CD4-positive, alpha-beta T cell (primary cell): Measurements from ENCODE around the gene CAPZB. TPM values are rescaled to one million over a fixed set of nuclear protein-coding genes. Genes with fewer than 3 reads are reported as not detected.
A peak's percentile ranks its signal among the peaks of the same experiment; 100 is the strongest.

Experiments used
- ATAC-seq: fragments of 200-7000 bp; cut with Tn5 transposase; one replicate; pipeline ENCODE4 v1.10.0; 2022; ENCODE audit warnings: mild to moderate bottlenecking; ENCODE audit not compliant: poor library complexity
- CTCF ChIA-PET: fragments of 350-600 bp; sonication (Branson Sonifier 250); formaldehyde crosslinking; loops from one replicate; lab custom pipeline; 2021; ENCODE audit warnings: antibody characterized with exemption, inconsistent platforms; lab: Charles Lee
- POLR2A ChIA-PET: fragments of 350-600 bp; sonication (Branson Sonifier 250); formaldehyde crosslinking; loops from one replicate; lab custom pipeline; 2021; ENCODE audit warnings: antibody characterized with exemption, inconsistent platforms; lab: Charles Lee
- DNase-seq, 14 experiments: peaks; one replicate each; pipeline ENCODE4 v3.0.0-alpha.2; 2013 to 2020; ENCODE audit warnings: mixed read lengths in 2 of 14
- H3K27ac ChIP-seq, 2 donors: one replicate each; pipeline versions ENCODE4 v1.5.1 to v1.7.0; 2013; ENCODE audit warnings: low read length in 2 of 2, low read depth in 1 of 2, mild to moderate bottlenecking in 1 of 2
- H3K27me3 ChIP-seq, 2 experiments: 1 replicate in 1 of 2; 2 replicates in 1 of 2; pipeline versions ENCODE4 v1.6.1 to v1.7.0; 2013; ENCODE audit warnings: low read length in 2 of 2, control low read depth in 1 of 2, mild to moderate bottlenecking in 1 of 2, moderate library complexity in 1 of 2; ENCODE audit not compliant: insufficient read depth in 2 of 2, control insufficient read depth in 1 of 2
- H3K36me3 ChIP-seq: one replicate; pipeline ENCODE4 v1.6.1; 2013; ENCODE audit warnings: low read length, control low read depth; ENCODE audit not compliant: insufficient read depth
- H3K4me1 ChIP-seq: one replicate; pipeline ENCODE4 v1.6.1; 2013; ENCODE audit warnings: low read length, control low read depth; ENCODE audit not compliant: insufficient read depth
- H3K4me3 ChIP-seq: one replicate; pipeline ENCODE4 v1.5.1; 2013; ENCODE audit warnings: mild to moderate bottlenecking, low read length, moderate library complexity
- H3K9me3 ChIP-seq, 2 experiments: 1 replicate in 1 of 2; 2 replicates in 1 of 2; pipeline versions ENCODE4 v1.6.1 to v1.7.0; 2013; ENCODE audit warnings: low read length in 2 of 2, mild to moderate bottlenecking in 2 of 2, control low read depth in 1 of 2, moderate library complexity in 1 of 2; ENCODE audit not compliant: control insufficient read depth in 1 of 2, insufficient read depth in 1 of 2
- H3K27ac Mint-ChIP-seq: one replicate; pipeline ENCODE4 v1.8.0; 2020; ENCODE audit warnings: mixed read lengths
- H3K27me3 Mint-ChIP-seq: one replicate; pipeline ENCODE4 v1.8.0; 2021; ENCODE audit warnings: mixed read lengths
- H3K36me3 Mint-ChIP-seq: one replicate; pipeline ENCODE4 v1.8.0; 2021; ENCODE audit warnings: low read depth, mixed read lengths
- H3K4me1 Mint-ChIP-seq: one replicate; pipeline ENCODE4 v1.8.0; 2021; ENCODE audit warnings: low read depth, mixed read lengths
- H3K4me3 Mint-ChIP-seq: one replicate; pipeline ENCODE4 v1.8.0; 2020; ENCODE audit warnings: mild to moderate bottlenecking, mixed read lengths
- H3K9me3 Mint-ChIP-seq: one replicate; pipeline ENCODE4 v1.8.0; 2020; ENCODE audit warnings: mixed read lengths
- intact Hi-C, 2 experiments: fragments of 100-400 bp; cut with DNase I in 1 of 2; cut with micrococcal nuclease in 1 of 2; formaldehyde crosslinking; loops; one replicate each; pipeline versions ENCODE4 v1.15.1 to v1.9.0; 2023 to 2025; cut with DNase I, micrococcal nuclease
- total RNA-seq, 174 experiments: library from RNA in 2 of 174; stranded (reverse) in 2 of 174; gene quantifications; one replicate each; pipeline ENCODE4 v1.2.3 and lab custom pipeline; 2021 to 2026
- TF ChIP-seq, protein P1 (sequence below): fragments of 200-600 bp; IDR thresholded peaks from one replicate; pipeline ENCODE4 v1.8.0; 2022; ENCODE audit warnings: antibody characterized with exemption, mild to moderate bottlenecking

CAPZB gene
- total RNA-seq, 2 experiments from 2014 or later: 168 to 173 TPM

DNA sequence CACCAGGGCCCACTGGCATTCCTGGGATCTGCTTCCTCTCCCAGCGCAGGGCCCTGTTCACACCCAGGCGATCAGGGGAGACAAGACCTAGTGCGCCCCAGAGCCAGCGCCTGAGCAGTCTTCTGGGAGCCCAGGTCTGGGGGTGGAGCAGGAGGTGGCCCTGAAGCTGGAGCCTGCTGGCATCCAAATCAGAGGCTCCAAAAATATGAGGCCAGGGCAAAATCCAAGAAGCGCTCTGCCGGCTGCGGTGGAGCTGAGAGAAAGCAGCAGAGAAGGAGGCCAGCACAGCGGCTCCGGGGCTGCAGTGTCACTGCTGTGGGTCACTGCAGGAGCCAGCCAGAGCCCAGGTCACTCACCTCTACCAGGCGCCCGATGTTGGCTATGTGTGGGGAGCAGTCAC is 140.5 kb downstream of the CAPZB start:
- no peak for DNase-seq
- TF ChIP-seq, protein P1, sequence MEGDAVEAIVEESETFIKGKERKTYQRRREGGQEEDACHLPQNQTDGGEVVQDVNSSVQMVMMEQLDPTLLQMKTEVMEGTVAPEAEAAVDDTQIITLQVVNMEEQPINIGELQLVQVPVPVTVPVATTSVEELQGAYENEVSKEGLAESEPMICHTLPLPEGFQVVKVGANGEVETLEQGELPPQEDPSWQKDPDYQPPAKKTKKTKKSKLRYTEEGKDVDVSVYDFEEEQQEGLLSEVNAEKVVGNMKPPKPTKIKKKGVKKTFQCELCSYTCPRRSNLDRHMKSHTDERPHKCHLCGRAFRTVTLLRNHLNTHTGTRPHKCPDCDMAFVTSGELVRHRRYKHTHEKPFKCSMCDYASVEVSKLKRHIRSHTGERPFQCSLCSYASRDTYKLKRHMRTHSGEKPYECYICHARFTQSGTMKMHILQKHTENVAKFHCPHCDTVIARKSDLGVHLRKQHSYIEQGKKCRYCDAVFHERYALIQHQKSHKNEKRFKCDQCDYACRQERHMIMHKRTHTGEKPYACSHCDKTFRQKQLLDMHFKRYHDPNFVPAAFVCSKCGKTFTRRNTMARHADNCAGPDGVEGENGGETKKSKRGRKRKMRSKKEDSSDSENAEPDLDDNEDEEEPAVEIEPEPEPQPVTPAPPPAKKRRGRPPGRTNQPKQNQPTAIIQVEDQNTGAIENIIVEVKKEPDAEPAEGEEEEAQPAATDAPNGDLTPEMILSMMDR: no peak

DNA sequence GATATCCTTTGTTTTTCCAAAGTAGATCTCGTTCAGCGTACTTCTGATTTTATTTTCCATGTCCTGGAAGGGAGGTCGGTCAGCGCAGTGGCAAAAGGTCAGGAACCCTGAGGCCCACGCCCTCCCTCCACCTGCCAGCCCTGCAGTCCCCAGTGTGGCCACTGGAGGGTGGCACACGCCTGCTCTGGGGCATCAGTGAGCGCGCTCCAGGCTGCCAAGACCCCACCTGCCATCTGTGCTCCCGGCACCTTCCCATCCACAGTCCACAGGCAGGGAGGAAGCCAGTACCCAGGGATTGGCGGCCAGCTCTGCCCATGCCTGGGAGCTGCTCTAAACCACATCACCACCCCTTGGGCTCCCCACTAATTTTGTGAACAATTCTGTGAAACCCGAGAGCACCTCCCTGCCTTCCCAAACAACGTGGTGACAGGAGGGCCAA is 140.9 kb downstream of the CAPZB start:
- no peaks in the 10 kb centered on the region for H3K27me3 ChIP-seq
- H3K36me3 Mint-ChIP-seq: peaks cover 78% of the 10 kb centered on the region
- no peaks in the 10 kb centered on the region for H3K27me3 Mint-ChIP-seq
- H3K27ac Mint-ChIP-seq: no peak overlapping the region
- H3K4me3 Mint-ChIP-seq: no peak overlapping the region
- DNase-seq: peak in 13 of 14 experiments; percentile 20 to 64 (median 37)
- H3K4me1 Mint-ChIP-seq: peaks cover 6% of the 10 kb centered on the region
- peaks cover 8% of the 10 kb centered on the region for H3K4me1 ChIP-seq
- H3K4me3 ChIP-seq: no peak overlapping the region
- H3K9me3 Mint-ChIP-seq: no peaks in the 10 kb centered on the region
- no peaks in the 10 kb centered on the region for H3K9me3 ChIP-seq
- no peak overlapping the region for H3K27ac ChIP-seq
- intact Hi-C loops: loop anchor here (1.0 to 5.0 kb wide), 3 partner anchors 238 to 309 kb away; a partner anchor contains a TSS
- TF ChIP-seq, protein P1: peak; percentile 79
- ChIA-PET POLR2A (no interaction called here), CTCF (interaction anchor here (1.3 kb wide), 1 partner anchor 143 kb away, joined by 4 read pairs; no protein-coding TSS in a partner anchor)
- peaks cover 84% of the 10 kb centered on the region for H3K36me3 ChIP-seq
- peak; percentile 71 for ATAC-seq

More for the DNA sequence above, 140.5 kb downstream of the CAPZB start:
- intact Hi-C loops: loop anchor here (1.0 to 5.0 kb wide), 3 partner anchors 238 to 308 kb away; a partner anchor contains a TSS
- peaks cover 6% of the 10 kb centered on the region for H3K4me1 Mint-ChIP-seq
- peaks cover 8% of the 10 kb centered on the region for H3K4me1 ChIP-seq
- H3K27ac Mint-ChIP-seq: no peak overlapping the region
- H3K4me3 Mint-ChIP-seq: no peak overlapping the region
- no peaks in the 10 kb centered on the region for H3K9me3 ChIP-seq
- peaks cover 81% of the 10 kb centered on the region for H3K36me3 Mint-ChIP-seq
- H3K9me3 Mint-ChIP-seq: no peaks in the 10 kb centered on the region
- H3K27ac ChIP-seq: no peak overlapping the region
- no peaks in the 10 kb centered on the region for H3K27me3 ChIP-seq
- H3K4me3 ChIP-seq: no peak overlapping the region
- peaks cover 84% of the 10 kb centered on the region for H3K36me3 ChIP-seq
- no peak for ATAC-seq
- ChIA-PET POLR2A (no interaction called here), CTCF (interaction anchor here (1.3 kb wide), 1 partner anchor 143 kb away, joined by 4 read pairs; no protein-coding TSS in a partner anchor)
- no peaks in the 10 kb centered on the region for H3K27me3 Mint-ChIP-seq

GRCh38 chr1:19343617-19344350 is 141.6 kb downstream of the CAPZB start:
- no peak overlapping the region for H3K27ac Mint-ChIP-seq

More at GRCh38 chr1:19343617-19344350, 141.6 kb downstream of the CAPZB start:
- CTCF ChIA-PET: interaction anchor here (1.1 to 1.3 kb wide), 2 partner anchors 144 to 307 kb away, joined by 3 to 4 read pairs; no protein-coding TSS in a partner anchor
- Histone ChIP-seq H3K4me3 (no peak overlapping the region), H3K27ac (no peak overlapping the region), H3K36me3 (peaks cover 82% of the 10 kb centered on the region), H3K9me3 (no peaks in the 10 kb centered on the region), H3K27me3 (no peaks in the 10 kb centered on the region), H3K4me1 (peaks cover 8% of the 10 kb centered on the region)
- no peaks in the 10 kb centered on the region for H3K27me3 Mint-ChIP-seq
- peaks cover 78% of the 10 kb centered on the region for H3K36me3 Mint-ChIP-seq
- no peak for ATAC-seq
- no peak for DNase-seq
- no peaks in the 10 kb centered on the region for H3K9me3 Mint-ChIP-seq
- intact Hi-C loops: loop anchor here (1.0 to 5.0 kb wide), 3 partner anchors 239 to 310 kb away; a partner anchor contains a TSS
- H3K4me1 Mint-ChIP-seq: peaks cover 6% of the 10 kb centered on the region
- no peak overlapping the region for H3K4me3 Mint-ChIP-seq
- POLR2A ChIA-PET: no interaction called here
- TF ChIP-seq, protein P1: no peak
